ENCODE measurements around the gene CNDP1.
"Not testable (repeated sequence)": the region's sequence is repeated elsewhere in the genome, so short reads cannot be mapped to it uniquely, and the experiment has no call there.

Gene CNDP1

GRCh38 chr18:74534150-74534969 lies at the start of gene CNDP1:
TSS of gene CNDP1 (plus strand) at chr18:74534500. CDS start at chr18:74534668, 168 bp downstream.
- no peak for DNase-seq (ENCODE audit: low read depth in 3 of 3)

GRCh38 chr18:74486119-74486849 lies 48.0 kb upstream of the CNDP1 start:
- DNase-seq (ENCODE audit: low read depth in 3 of 3) = no peak

- DNase-seq (ENCODE audit: low read depth in 3 of 3) = no peak
These were observed 45.9 kb upstream of the CNDP1 start for GRCh38 chr18:74488354-74488753.

- no peak for DNase-seq (ENCODE audit: low read depth in 3 of 3)
These were observed 45.4 kb upstream of the CNDP1 start for GRCh38 chr18:74488864-74489263.

- no peak for DNase-seq (ENCODE audit: low read depth in 3 of 3)
These were observed 44.6 kb upstream of the CNDP1 start for GRCh38 chr18:74489676-74490075.

- DNase-seq (ENCODE audit: low read depth in 3 of 3) = no peak
These were observed 42.0 kb upstream of the CNDP1 start for GRCh38 chr18:74492259-74492658.

- DNase-seq (ENCODE audit: low read depth in 3 of 3) = peak in 1 of 3 donors; percentile 19
These were observed 40.6 kb upstream of the CNDP1 start for GRCh38 chr18:74493689-74494088.

- DNase-seq (ENCODE audit: low read depth in 3 of 3) = no peak
These were observed 39.8 kb upstream of the CNDP1 start for GRCh38 chr18:74494514-74494913.

GRCh38 chr18:74495581-74496507 lies 38.5 kb upstream of the CNDP1 start, which contains the start of gene CNDP2:
TSS of gene CNDP2 (plus strand) at chr18:74496363. CDS start at chr18:74499974, 3,611 bp downstream.
- peak; percentile 98 to 100 (median 99) for DNase-seq (ENCODE audit: low read depth in 3 of 3)

- peak in 1 of 3 donors; percentile 19 for DNase-seq (ENCODE audit: low read depth in 3 of 3)
These were observed 37.6 kb upstream of the CNDP1 start for GRCh38 chr18:74496508-74497323.

- DNase-seq (ENCODE audit: low read depth in 3 of 3) = no peak
These were observed 37.0 kb upstream of the CNDP1 start for GRCh38 chr18:74497324-74497676.

- DNase-seq (ENCODE audit: low read depth in 3 of 3) = no peak
These were observed 36.5 kb upstream of the CNDP1 start for GRCh38 chr18:74497778-74498177.

GRCh38 chr18:74498712-74499627 lies 35.3 kb upstream of the CNDP1 start:
- DNase-seq (ENCODE audit: low read depth in 3 of 3) = peak; percentile 66 to 79 (median 67)

- DNase-seq (ENCODE audit: low read depth in 3 of 3) = no peak
These were observed 34.7 kb upstream of the CNDP1 start for GRCh38 chr18:74499633-74500032.

GRCh38 chr18:74500372-74500771 lies 33.9 kb upstream of the CNDP1 start:
- DNase-seq (ENCODE audit: low read depth in 3 of 3) = no peak

GRCh38 chr18:74500774-74501173 lies 33.5 kb upstream of the CNDP1 start:
- not testable (repeated sequence) for DNase-seq (ENCODE audit: low read depth in 3 of 3)

- no peak for DNase-seq (ENCODE audit: low read depth in 3 of 3)
These were observed 32.9 kb upstream of the CNDP1 start for GRCh38 chr18:74501386-74501785.

GRCh38 chr18:74503137-74503536 lies 31.2 kb upstream of the CNDP1 start:
- DNase-seq (ENCODE audit: low read depth in 3 of 3) = no peak

- no peak for DNase-seq (ENCODE audit: low read depth in 3 of 3)
These were observed 28.5 kb upstream of the CNDP1 start for GRCh38 chr18:74505776-74506175.
